K562 (cell line): ENCODE results near the gene MPV17L2. TPM values are rescaled to one million over a fixed set of nuclear protein-coding genes. Genes with fewer than 3 reads are reported as not detected.
A peak's percentile ranks its signal among the peaks of the same experiment; 100 is the strongest.

Source experiments
- ATAC-seq: fragments of 200-7000 bp; cut with Tn5 transposase; 3 replicates; pipeline ENCODE4 v1.9.1; 2020; ENCODE audit warnings: moderate library complexity
- BruUV-seq: library from RNA; stranded (reverse); fragments of 400-500 nt; replicated peaks from 2 replicates; lab custom pipeline; 2021; lab: Mats Ljungman, UMichigan
- CTCF ChIA-PET: fragments of 300-600 bp; formaldehyde crosslinking; extraction: SDS; loops from one replicate; lab custom pipeline; 2021; ENCODE audit warnings: low intra/inter-chr PET ratio; lab: Yijun Ruan, JAX
- POLR2A ChIA-PET: fragments of 300-600, 350-650 bp; sonication (Branson Sonifier 250); formaldehyde crosslinking; extraction: SDS; loops from one replicate; lab custom pipeline; 2021; ENCODE audit warnings: antibody characterized with exemption, inconsistent platforms; lab: Yijun Ruan, JAX
- DNase-seq, 4 experiments: peaks; one replicate each; pipeline versions ENCODE4 v3.0.0 to v3.0.0-alpha.2; 2011 to 2018; ENCODE audit warnings: low spot score in 3 of 4, mixed read lengths in 3 of 4; ENCODE audit errors: extremely low read depth in 1 of 4
- FAIRE-seq: peaks from 2 replicates; lab custom pipeline; 2011; peaks lifted over from hg19 to GRCh38; lab: Jason Lieb, UNC
- H2AFZ ChIP-seq: 2 replicates; pipeline ENCODE4 v1.6.0; 2011; ENCODE audit warnings: low read depth, low read length, control low read depth, inconsistent platforms
- H3K27ac ChIP-seq: fragments of 200-600 bp; 3 replicates; pipeline ENCODE4 v1.8.0; 2011; ENCODE audit warnings: low read depth, mild to moderate bottlenecking, control low read depth, inconsistent platforms, low read length, moderate library complexity, mixed read lengths; ENCODE audit errors: extremely low read depth
- H3K27me3 ChIP-seq, 2 experiments: fragments of 300-600 bp in 1 of 2; 2 replicates in 1 of 2; 3 replicates in 1 of 2; pipeline versions ENCODE4 v1.6.0 to v1.8.0; 2011; ENCODE audit warnings: inconsistent platforms in 2 of 2, low read length in 2 of 2, mild to moderate bottlenecking in 1 of 2, mixed read lengths in 1 of 2, moderate library complexity in 1 of 2; ENCODE audit not compliant: control insufficient read depth in 2 of 2, insufficient read depth in 2 of 2
- H3K36me3 ChIP-seq: fragments of 300-600 bp; 3 replicates; pipeline ENCODE4 v1.8.0; 2011; ENCODE audit warnings: mild to moderate bottlenecking, low read length, inconsistent platforms; ENCODE audit not compliant: control insufficient read depth, insufficient read depth
- H3K4me1 ChIP-seq, 2 experiments: fragments of 200-600 bp in 1 of 2; replicated peaks in 1 of 2; 2 replicates in 1 of 2; 3 replicates in 1 of 2; pipeline versions ENCODE4 v1.5.1 to v1.8.0; 2011; ENCODE audit warnings: inconsistent platforms in 2 of 2, low read length in 2 of 2, mild to moderate bottlenecking in 1 of 2, mixed read lengths in 1 of 2, moderate library complexity in 1 of 2; ENCODE audit not compliant: control insufficient read depth in 2 of 2, insufficient read depth in 2 of 2
- H3K4me2 ChIP-seq: 2 replicates; pipeline ENCODE4 v1.6.1; 2011; ENCODE audit warnings: low read length, control low read depth, inconsistent platforms, mixed read lengths; ENCODE audit not compliant: insufficient read depth
- H3K4me3 ChIP-seq: fragments of 200-600 bp; sonication (generic), shearing (Covaris generic); 2 replicates; pipeline ENCODE4 v1.5.1; 2016; ENCODE audit warnings: control low read depth, inconsistent platforms
- H3K79me2 ChIP-seq: fragments of 200-600 bp; 3 replicates; pipeline ENCODE4 v1.8.0; 2011; ENCODE audit warnings: low read length, inconsistent platforms; ENCODE audit not compliant: control insufficient read depth, insufficient read depth
- H3K9ac ChIP-seq, 2 experiments: 2 replicates each; pipeline versions ENCODE4 v1.6.0 to v1.6.1; 2011; ENCODE audit warnings: low read depth in 2 of 2, low read length in 2 of 2, control low read depth in 1 of 2, inconsistent platforms in 1 of 2, mild to moderate bottlenecking in 1 of 2, mixed read lengths in 1 of 2; ENCODE audit not compliant: insufficient read depth in 1 of 2
- H3K9me1 ChIP-seq: one replicate; pipeline ENCODE4 v1.6.0; 2011; ENCODE audit warnings: inconsistent platforms, mild to moderate bottlenecking, low read length, moderate library complexity; ENCODE audit not compliant: control insufficient read depth, insufficient read depth
- H3K9me3 ChIP-seq: replicated peaks from 2 replicates; pipeline ENCODE4 v1.5.1; 2011; ENCODE audit warnings: low read depth, low read length, inconsistent platforms; ENCODE audit not compliant: control insufficient read depth, insufficient read depth
- H4K20me1 ChIP-seq: replicated peaks from 2 replicates; pipeline ENCODE4 v1.6.1; 2011; ENCODE audit warnings: low read length, inconsistent platforms, mixed read lengths; ENCODE audit not compliant: control insufficient read depth, insufficient read depth
- ARHGAP35 ChIP-seq: fragments of 450-650 bp; IDR thresholded peaks from 2 replicates; pipeline ENCODE4 v1.6.1; 2018; ENCODE audit not compliant: partially characterized antibody
- CBX2 ChIP-seq: fragments of 200-600 bp; sonication (generic); IDR thresholded peaks from one replicate; pipeline ENCODE4 v1.6.1; 2012; ENCODE audit warnings: mild to moderate bottlenecking, low read length, inconsistent platforms; ENCODE audit not compliant: insufficient read depth, poor library complexity, severe bottlenecking
- E2F4 ChIP-seq: sonication (generic); formaldehyde crosslinking; IDR thresholded peaks from 2 replicates; pipeline ENCODE4 v1.8.0; 2022; ENCODE audit warnings: mild to moderate bottlenecking, low read depth, missing genetic modification reagents
- EP300 ChIP-seq: IDR thresholded peaks from 2 replicates; pipeline ENCODE4 v1.6.1; 2012; ENCODE audit warnings: low read length, improper control_type of control experiment
- MECOM ChIP-seq: fragments of 250-450 bp; sonication (Bioruptor Pico); IDR thresholded peaks from 2 replicates; pipeline ENCODE4 v1.8.0; 2022; ENCODE audit warnings: inconsistent platforms
- NCOA6 ChIP-seq: fragments of 450-650 bp; IDR thresholded peaks from 2 replicates; pipeline ENCODE4 v1.6.1; 2017; ENCODE audit warnings: mild to moderate bottlenecking
- NFE2 ChIP-seq: IDR thresholded peaks from 2 replicates; pipeline ENCODE4 v1.6.1; 2014; ENCODE audit warnings: antibody characterized with exemption, low read depth
- NR0B1 ChIP-seq: fragments of 450-650 bp; IDR thresholded peaks from one replicate; pipeline ENCODE4 v1.6.1; 2018; ENCODE audit warnings: mild to moderate bottlenecking, moderate library complexity; ENCODE audit not compliant: partially characterized antibody
- PCBP1 ChIP-seq: fragments of 200-400 bp; formaldehyde crosslinking; IDR thresholded peaks from 2 replicates; pipeline ENCODE4 v1.6.1; 2018; ENCODE audit warnings: mild to moderate bottlenecking, low read depth, low read length; ENCODE audit not compliant: poor library complexity, severe bottlenecking
- TCF3 ChIP-seq: sonication (generic); formaldehyde crosslinking; IDR thresholded peaks from 2 replicates; pipeline ENCODE4 v1.4.0; 2020; ENCODE audit warnings: mild to moderate bottlenecking, missing genetic modification reagents
- XRCC5 ChIP-seq: fragments of 200-400 bp; formaldehyde crosslinking; IDR thresholded peaks from 2 replicates; pipeline ENCODE4 v1.6.1; 2017; ENCODE audit warnings: low read depth, mild to moderate bottlenecking, low read length
- ZBTB1 ChIP-seq: sonication (generic); formaldehyde crosslinking; IDR thresholded peaks from 2 replicates; pipeline ENCODE4 v1.8.1; 2023; ENCODE audit warnings: missing genetic modification reagents, low read depth, mild to moderate bottlenecking, borderline replicate concordance
- ZNF277 ChIP-seq: fragments of 250-450 bp; sonication (Bioruptor Pico); IDR thresholded peaks from 2 replicates; pipeline ENCODE4 v1.8.0; 2022; ENCODE audit warnings: inconsistent platforms, mild to moderate bottlenecking, moderate library complexity, borderline replicate concordance
- ZNF561 ChIP-seq: fragments of 450-650 bp; formaldehyde crosslinking; conservative IDR thresholded peaks from 2 replicates; pipeline ENCODE4 v1.4.0; 2020; ENCODE audit warnings: mild to moderate bottlenecking, moderate library complexity
- WGBS: fragments of 100-300 bp; shearing (Covaris generic); methylation state at CpG from one replicate; pipeline ENCODE4 v1.1.6; 2016; ENCODE audit warnings: low coverage, mixed read lengths; ENCODE audit not compliant: insufficient coverage; ENCODE audit errors: missing lambda C conversion rate; 5-methylcytosine and 5-hydroxymethylcytosine counted together
- in situ Hi-C: fragments of 300-500 bp; cut with MboI; formaldehyde crosslinking; loops from 4 replicates; pipeline ENCODE4 v1.15.0; 2018; ENCODE audit warnings: inconsistent platforms, mixed read lengths
- intact Hi-C: fragments of 100-400 bp; cut with micrococcal nuclease; formaldehyde crosslinking; loops from 2 replicates; pipeline ENCODE4 v1.14.2; 2022
- polyA plus RNA-seq, 8 experiments: library from polyadenylated mRNA; depleted of rRNA in 4 of 8; stranded (reverse) in 5 of 8; unstranded in 3 of 8; fragments of >200 nt; fragmentation: Nextera tagmentation in 2 of 8; fragmentation: Illumina TruSeq in 1 of 8; extraction: Ambion mirVana in 2 of 8; extraction: Trizol in 1 of 8; gene quantifications; 2 replicates each; pipeline versions ENCODE4 v1.2.1 to v1.2.3, GENCODE V29; 2011 to 2014; ENCODE audit warnings: inconsistent platforms in 1 of 8, missing spikeins in 1 of 8
- total RNA-seq, 7 experiments: library from RNA; depleted of rRNA in 6 of 7; stranded (reverse); fragments of >200 nt in 6 of 7; fragmentation: Illumina TruSeq in 2 of 7; extraction: Trizol in 2 of 7; gene quantifications; 2 replicates each; pipeline versions ENCODE4 v1.2.1 to v1.2.3, GENCODE V29; 2011 to 2021; ENCODE audit warnings: low replicate concordance in 1 of 7
- TF ChIP-seq, protein P1 (sequence below), 2 experiments: fragments of 450-650 bp; IDR thresholded peaks; 2 replicates each; pipeline ENCODE4 v1.6.1; 2018; ENCODE audit warnings: mild to moderate bottlenecking in 2 of 2, low read depth in 1 of 2; ENCODE audit not compliant: partially characterized antibody in 2 of 2

The MPV17L2 gene
- total and polyA plus RNA-seq, 9 of the 15 experiments (the other 6 are each of a cell fraction or from before 2014, with no cell fraction given), result 10.6 to 60.2 (median 28.5) TPM

DNA sequence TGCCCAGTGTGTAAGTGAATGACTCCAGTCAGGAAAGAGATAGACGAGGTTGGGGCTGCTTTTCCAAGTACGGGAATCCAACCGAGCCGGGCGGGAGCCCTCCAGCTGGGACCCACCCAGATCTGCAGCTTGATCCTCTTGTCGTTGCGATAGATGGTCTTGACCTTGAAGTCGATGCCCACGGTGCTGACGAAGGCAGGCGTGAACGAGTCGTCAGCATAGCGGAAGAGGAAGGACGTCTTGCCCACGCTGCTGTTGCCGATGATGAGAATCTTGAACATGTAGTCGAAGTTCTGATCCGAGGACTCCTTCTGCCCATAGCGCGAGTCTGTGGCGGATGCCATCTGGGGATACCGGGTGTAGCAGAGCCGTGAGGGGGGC is 9.4 kb downstream of the MPV17L2 start:
- H3K4me2 ChIP-seq, result peak overlapping the region; percentile 97; the same call in 1 of the 2 replicates
- H3K27me3 ChIP-seq, result no peaks in the 10 kb centered on the region
- no TSS peak for BruUV-seq
- H3K27ac ChIP-seq, result no peak overlapping the region
- ChIA-PET CTCF (interaction anchor here (0.6 to 0.8 kb wide), 2 partner anchors 31 to 49 kb away, joined by 3 to 6 read pairs; no protein-coding TSS in a partner anchor), POLR2A (no interaction called here)
- 76% methylated on average over 9 of the region's 24 CpGs for WGBS
- H4K20me1 ChIP-seq, result no peaks in the 10 kb centered on the region; the same call in 1 of the 2 replicates
- in situ Hi-C loops (no loop called here), intact Hi-C loops (loop anchor here (5.0 kb wide), 1 partner anchor 215 kb away; the partner anchor contains the start of gene SSBP4)
- no peaks in the 10 kb centered on the region for H3K9me1 ChIP-seq
- peaks cover 25% of the 10 kb centered on the region for H3K79me2 ChIP-seq
- H3K36me3 ChIP-seq, result peaks cover 43% of the 10 kb centered on the region; the same call in 1 of the 3 replicates
- H3K9me3 ChIP-seq, result no peaks in the 10 kb centered on the region
- no peak for FAIRE-seq
- no peak overlapping the region for H3K4me3 ChIP-seq
- peaks cover 12 to 43% of the 10 kb centered on the region in 2 experiments; a peak in 4 of 5 replicates for H3K4me1 ChIP-seq
- H3K9ac ChIP-seq, result peak overlapping the region in 1 of 2 experiments; percentile 72; a peak in 2 of 4 replicates
- DNase-seq, result no peak
- no peak for ATAC-seq
- no peak overlapping the region for H2AFZ ChIP-seq
- TF ChIP-seq NFE2, result no peak
- TF ChIP-seq MECOM (CRISPR knock-in tag), result no peak
- no peak for TF ChIP-seq ARHGAP35
- no peak for TF ChIP-seq NCOA6
- TF ChIP-seq ZNF561 (CRISPR knock-in tag), result no peak
- no peak for TF ChIP-seq TCF3 (CRISPR knock-in tag)
- TF ChIP-seq ZNF277 (CRISPR knock-in tag), result no peak
- TF ChIP-seq PCBP1, result no peak
- TF ChIP-seq XRCC5, result no peak
- no peak for TF ChIP-seq CBX2
- TF ChIP-seq E2F4 (CRISPR knock-in tag), result no peak
- TF ChIP-seq, protein P1, sequence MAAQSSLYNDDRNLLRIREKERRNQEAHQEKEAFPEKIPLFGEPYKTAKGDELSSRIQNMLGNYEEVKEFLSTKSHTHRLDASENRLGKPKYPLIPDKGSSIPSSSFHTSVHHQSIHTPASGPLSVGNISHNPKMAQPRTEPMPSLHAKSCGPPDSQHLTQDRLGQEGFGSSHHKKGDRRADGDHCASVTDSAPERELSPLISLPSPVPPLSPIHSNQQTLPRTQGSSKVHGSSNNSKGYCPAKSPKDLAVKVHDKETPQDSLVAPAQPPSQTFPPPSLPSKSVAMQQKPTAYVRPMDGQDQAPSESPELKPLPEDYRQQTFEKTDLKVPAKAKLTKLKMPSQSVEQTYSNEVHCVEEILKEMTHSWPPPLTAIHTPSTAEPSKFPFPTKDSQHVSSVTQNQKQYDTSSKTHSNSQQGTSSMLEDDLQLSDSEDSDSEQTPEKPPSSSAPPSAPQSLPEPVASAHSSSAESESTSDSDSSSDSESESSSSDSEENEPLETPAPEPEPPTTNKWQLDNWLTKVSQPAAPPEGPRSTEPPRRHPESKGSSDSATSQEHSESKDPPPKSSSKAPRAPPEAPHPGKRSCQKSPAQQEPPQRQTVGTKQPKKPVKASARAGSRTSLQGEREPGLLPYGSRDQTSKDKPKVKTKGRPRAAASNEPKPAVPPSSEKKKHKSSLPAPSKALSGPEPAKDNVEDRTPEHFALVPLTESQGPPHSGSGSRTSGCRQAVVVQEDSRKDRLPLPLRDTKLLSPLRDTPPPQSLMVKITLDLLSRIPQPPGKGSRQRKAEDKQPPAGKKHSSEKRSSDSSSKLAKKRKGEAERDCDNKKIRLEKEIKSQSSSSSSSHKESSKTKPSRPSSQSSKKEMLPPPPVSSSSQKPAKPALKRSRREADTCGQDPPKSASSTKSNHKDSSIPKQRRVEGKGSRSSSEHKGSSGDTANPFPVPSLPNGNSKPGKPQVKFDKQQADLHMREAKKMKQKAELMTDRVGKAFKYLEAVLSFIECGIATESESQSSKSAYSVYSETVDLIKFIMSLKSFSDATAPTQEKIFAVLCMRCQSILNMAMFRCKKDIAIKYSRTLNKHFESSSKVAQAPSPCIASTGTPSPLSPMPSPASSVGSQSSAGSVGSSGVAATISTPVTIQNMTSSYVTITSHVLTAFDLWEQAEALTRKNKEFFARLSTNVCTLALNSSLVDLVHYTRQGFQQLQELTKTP (IDR thresholded peaks at IDR 0.05; ENCODE audit: low read depth in 1 of 2, partially characterized antibody in 2 of 2), result no peak
- TF ChIP-seq NR0B1, result no peak
- TF ChIP-seq ZBTB1 (CRISPR knock-in tag), result no peak
- TF ChIP-seq EP300, result no peak
